ENCODE measurements around the gene SLC25A18. TPM values are rescaled to one million over a fixed set of nuclear protein-coding genes. Genes with fewer than 3 reads are reported as not detected.

The SLC25A18 gene
- total and polyA plus RNA-seq, 4 donors = 18.8 to 84.7 (median 69.8) TPM

GRCh38 chr22:17586831-17587440 lies 23.6 kb downstream of the SLC25A18 start:
- no peak for TF ChIP-seq RAD21 (IDR thresholded peaks at IDR 0.05)
- no peak for TF ChIP-seq REST (IDR thresholded peaks at IDR 0.05)
- TF ChIP-seq FOXA1 (IDR thresholded peaks at IDR 0.05) = no peak
- no peak for TF ChIP-seq RXRA (IDR thresholded peaks at IDR 0.05)
- TF ChIP-seq, protein P1, sequence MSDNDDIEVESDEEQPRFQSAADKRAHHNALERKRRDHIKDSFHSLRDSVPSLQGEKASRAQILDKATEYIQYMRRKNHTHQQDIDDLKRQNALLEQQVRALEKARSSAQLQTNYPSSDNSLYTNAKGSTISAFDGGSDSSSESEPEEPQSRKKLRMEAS (IDR thresholded peaks at IDR 0.05) = no peak
- TF ChIP-seq FOXA2 (IDR thresholded peaks at IDR 0.05) = no peak
- no peak for TF ChIP-seq TAF1 (conservative IDR thresholded peaks at IDR 0.05)
- TF ChIP-seq YY1 (IDR thresholded peaks at IDR 0.05) = no peak
- no peak for TF ChIP-seq EGR1 (IDR thresholded peaks at IDR 0.05; ENCODE audit: low read depth in 2 of 2)
- TF ChIP-seq SP1 (IDR thresholded peaks at IDR 0.05) = no peak
- no peak for TF ChIP-seq ATF3 (IDR thresholded peaks at IDR 0.05)
- no peak for TF ChIP-seq GABPA (IDR thresholded peaks at IDR 0.05 in 1 of 2, conservative IDR thresholded peaks at IDR 0.05 in 1 of 2)
- no peak for TF ChIP-seq CTCF (IDR thresholded peaks at IDR 0.05; ENCODE audit: low read depth, low read length, missing input control)
- TF ChIP-seq NR2F2 (IDR thresholded peaks at IDR 0.05) = no peak
- TF ChIP-seq HNF4A (conservative IDR thresholded peaks at IDR 0.05) = no peak
- no peak for TF ChIP-seq HNF4G (IDR thresholded peaks at IDR 0.05)
- no peak for TF ChIP-seq JUND (IDR thresholded peaks at IDR 0.05)
- TF ChIP-seq ZBTB33 (IDR thresholded peaks at IDR 0.05) = no peak
- Histone ChIP-seq H3K9me3 (ENCODE audit: control insufficient read depth in 4 of 4, low read length in 3 of 4) (no peaks in the 10 kb centered on the region), H3K4me1 (ENCODE audit: control insufficient read depth in 4 of 4, insufficient read depth in 4 of 4, low read length in 3 of 4) (no peaks in the 10 kb centered on the region), H3K27me3 (ENCODE audit: control insufficient read depth in 4 of 4, insufficient read depth in 4 of 4, low read length in 3 of 4) (no peaks in the 10 kb centered on the region), H3K4me3 (ENCODE audit: low read depth in 1 of 3, low read length in 3 of 3) (no peak overlapping the region), H3K9ac (ENCODE audit: low read depth in 1 of 2, low read length in 2 of 2) (no peak overlapping the region), H3K27ac (ENCODE audit: low read depth in 1 of 2, low read length in 2 of 2) (no peak overlapping the region), H3K36me3 (ENCODE audit: control insufficient read depth in 4 of 4, insufficient read depth in 3 of 4, low read depth in 1 of 4, low read length in 3 of 4) (peaks cover 15 to 64% (median 56%) of the 10 kb centered on the region in 4 donors)
- WGBS = 91% methylated on average over 14 of the region's 14 CpGs
- no peak for DNase-seq (ENCODE audit: low spot score)
